Measurements from ENCODE around the gene FAM114A1.

DNA sequence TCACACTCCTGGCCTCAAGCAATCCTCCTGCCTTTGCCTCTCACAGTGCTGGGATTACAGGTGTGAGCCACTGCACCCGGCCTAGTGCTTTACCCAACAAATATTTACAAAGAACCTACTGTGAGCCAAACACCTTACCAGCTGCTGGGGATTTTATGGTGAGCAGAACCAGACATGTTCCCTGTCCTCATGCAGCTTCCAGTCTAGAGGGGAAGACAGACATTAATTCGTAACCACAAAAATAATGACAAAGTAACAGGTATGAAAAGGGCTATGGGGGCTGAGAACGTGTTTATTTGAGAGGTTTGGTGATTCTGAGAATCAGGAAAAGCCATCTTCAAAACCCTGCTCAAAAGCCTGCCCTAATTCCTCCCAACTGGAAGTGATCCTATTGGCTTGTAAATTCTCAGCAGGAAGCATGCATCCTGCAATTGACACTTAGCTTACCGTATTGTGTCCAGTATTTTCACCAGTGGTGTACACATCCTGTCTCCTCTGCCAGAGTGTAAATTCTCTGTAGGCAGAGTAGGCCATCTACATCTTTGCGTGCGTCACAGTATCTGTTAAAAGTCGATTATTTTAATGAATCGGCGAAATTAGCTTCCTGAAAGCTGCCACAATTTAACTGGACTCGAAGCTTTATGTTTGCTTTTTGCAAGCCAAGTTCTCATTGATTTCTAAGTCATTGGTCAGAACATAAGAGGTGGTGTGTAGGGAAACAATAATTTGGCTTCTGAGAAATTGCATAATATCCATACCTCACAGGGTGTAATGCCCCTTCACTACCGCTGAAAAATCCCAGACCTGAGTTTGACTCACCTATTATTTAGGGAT is 97.6 kb downstream of the FAM114A1 start:
- TF ChIP-seq, protein P1, sequence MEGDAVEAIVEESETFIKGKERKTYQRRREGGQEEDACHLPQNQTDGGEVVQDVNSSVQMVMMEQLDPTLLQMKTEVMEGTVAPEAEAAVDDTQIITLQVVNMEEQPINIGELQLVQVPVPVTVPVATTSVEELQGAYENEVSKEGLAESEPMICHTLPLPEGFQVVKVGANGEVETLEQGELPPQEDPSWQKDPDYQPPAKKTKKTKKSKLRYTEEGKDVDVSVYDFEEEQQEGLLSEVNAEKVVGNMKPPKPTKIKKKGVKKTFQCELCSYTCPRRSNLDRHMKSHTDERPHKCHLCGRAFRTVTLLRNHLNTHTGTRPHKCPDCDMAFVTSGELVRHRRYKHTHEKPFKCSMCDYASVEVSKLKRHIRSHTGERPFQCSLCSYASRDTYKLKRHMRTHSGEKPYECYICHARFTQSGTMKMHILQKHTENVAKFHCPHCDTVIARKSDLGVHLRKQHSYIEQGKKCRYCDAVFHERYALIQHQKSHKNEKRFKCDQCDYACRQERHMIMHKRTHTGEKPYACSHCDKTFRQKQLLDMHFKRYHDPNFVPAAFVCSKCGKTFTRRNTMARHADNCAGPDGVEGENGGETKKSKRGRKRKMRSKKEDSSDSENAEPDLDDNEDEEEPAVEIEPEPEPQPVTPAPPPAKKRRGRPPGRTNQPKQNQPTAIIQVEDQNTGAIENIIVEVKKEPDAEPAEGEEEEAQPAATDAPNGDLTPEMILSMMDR (IDR thresholded peaks at IDR 0.05): no peak
- TF ChIP-seq POLR2A (IDR thresholded peaks at IDR 0.05): no peak

All from testis (tissue), 2 donors.